Mesothelial cell of epicardium (in vitro differentiated cells): ENCODE measurements around the gene SEPTIN5. TPM values are rescaled to one million over a fixed set of nuclear protein-coding genes. Genes with fewer than 3 reads are reported as not detected.

Source experiments
- DNase-seq, 2 experiments: peaks; one replicate each; pipeline ENCODE4 v3.0.0; 2021; ENCODE audit warnings: low spot score in 2 of 2; ENCODE audit not compliant: unreplicated experiment in 2 of 2
- H3K27ac Mint-ChIP-seq: 2 replicates; pipeline ENCODE4 v1.8.0; 2021; ENCODE audit warnings: mixed read lengths
- H3K27me3 Mint-ChIP-seq: 2 replicates; pipeline ENCODE4 v1.8.0; 2021; ENCODE audit warnings: low read depth, mixed read lengths
- H3K36me3 Mint-ChIP-seq: 2 replicates; pipeline ENCODE4 v1.8.0; 2021; ENCODE audit warnings: mixed read lengths
- H3K4me1 Mint-ChIP-seq: 2 replicates; pipeline ENCODE4 v1.8.0; 2021; ENCODE audit warnings: mixed read lengths
- H3K4me3 Mint-ChIP-seq: 2 replicates; pipeline ENCODE4 v1.8.0; 2021; ENCODE audit warnings: mild to moderate bottlenecking, moderate library complexity, mixed read lengths
- H3K9me3 Mint-ChIP-seq: 2 replicates; pipeline ENCODE4 v1.8.0; 2021; ENCODE audit warnings: mixed read lengths
- CTCF ChIP-seq: fragments of 200-600 bp; sonication (generic); IDR thresholded peaks from one replicate; pipeline ENCODE4 v1.5.0; 2021; ENCODE audit warnings: antibody characterized with exemption; ENCODE audit not compliant: unreplicated experiment
- total RNA-seq: library from RNA; stranded (reverse); gene quantifications from 3 replicates; pipeline ENCODE4 v1.2.1, GENCODE V29; 2021

Gene SEPTIN5
- total RNA-seq, 1 donor from 2014 or later: 42.1 TPM

GRCh38 chr22:19731361-19732135 is 17.2 kb downstream of the SEPTIN5 start:
- TF ChIP-seq CTCF: no peak
- Mint-ChIP-seq H3K4me1 (peaks cover 2% of the 10 kb centered on the region), H3K4me3 (no peak overlapping the region), H3K9me3 (no peaks in the 10 kb centered on the region), H3K27ac (no peak overlapping the region), H3K27me3 (peaks cover 57% of the 10 kb centered on the region), H3K36me3 (no peaks in the 10 kb centered on the region)
- no peak for DNase-seq

- Mint-ChIP-seq H3K9me3 (no peaks in the 10 kb centered on the region), H3K4me1 (peaks cover 4% of the 10 kb centered on the region), H3K4me3 (no peak overlapping the region), H3K27ac (no peak overlapping the region), H3K27me3 (peaks cover 46% of the 10 kb centered on the region), H3K36me3 (no peaks in the 10 kb centered on the region)
- no peak for DNase-seq
- TF ChIP-seq CTCF: no peak
Measured at GRCh38 chr22:19732403-19733113, 18.3 kb downstream of the SEPTIN5 start.

GRCh38 chr22:19733755-19734154 is 19.5 kb downstream of the SEPTIN5 start:
- H3K4me1 Mint-ChIP-seq: peaks cover 4% of the 10 kb centered on the region
- H3K36me3 Mint-ChIP-seq: no peaks in the 10 kb centered on the region
- no peak overlapping the region for H3K4me3 Mint-ChIP-seq
- H3K27me3 Mint-ChIP-seq: peaks cover 34% of the 10 kb centered on the region
- TF ChIP-seq CTCF: no peak
- H3K27ac Mint-ChIP-seq: no peak overlapping the region
- DNase-seq: no peak
- H3K9me3 Mint-ChIP-seq: no peaks in the 10 kb centered on the region

GRCh38 chr22:19734163-19734562 is 19.9 kb downstream of the SEPTIN5 start:
- no peak for DNase-seq
- Mint-ChIP-seq H3K27me3 (peaks cover 30% of the 10 kb centered on the region), H3K4me1 (peaks cover 4% of the 10 kb centered on the region), H3K27ac (no peak overlapping the region), H3K4me3 (no peak overlapping the region), H3K9me3 (no peaks in the 10 kb centered on the region), H3K36me3 (no peaks in the 10 kb centered on the region)
- no peak for TF ChIP-seq CTCF

- DNase-seq: no peak
- peaks cover 24% of the 10 kb centered on the region for H3K27me3 Mint-ChIP-seq
- no peaks in the 10 kb centered on the region for H3K9me3 Mint-ChIP-seq
- no peaks in the 10 kb centered on the region for H3K36me3 Mint-ChIP-seq
- H3K27ac Mint-ChIP-seq: no peak overlapping the region
- TF ChIP-seq CTCF: no peak
- no peak overlapping the region for H3K4me3 Mint-ChIP-seq
- H3K4me1 Mint-ChIP-seq: peaks cover 4% of the 10 kb centered on the region
Measured at GRCh38 chr22:19734837-19735382, 20.6 kb downstream of the SEPTIN5 start.
